HG03342 (cell line): Measurements from ENCODE around the gene AGA.
A peak's percentile ranks its signal among the peaks of the same experiment; 100 is the strongest.

ENCODE experiments used
- ATAC-seq: cut with Tn5 transposase; IDR thresholded peaks from one replicate; pipeline ENCODE4 v1.9.1; 2021; ENCODE audit warnings: mild to moderate bottlenecking, moderate library complexity; ENCODE audit not compliant: unreplicated experiment

AGA gene

GRCh38 chr4:177447417-177448004 is 5.3 kb upstream of the AGA start:
- no peak for ATAC-seq

- no peak for ATAC-seq
Observed at GRCh38 chr4:177446586-177446985, 4.3 kb upstream of the AGA start.

- no peak for ATAC-seq
Observed at GRCh38 chr4:177444911-177445736, 2.9 kb upstream of the AGA start.

DNA sequence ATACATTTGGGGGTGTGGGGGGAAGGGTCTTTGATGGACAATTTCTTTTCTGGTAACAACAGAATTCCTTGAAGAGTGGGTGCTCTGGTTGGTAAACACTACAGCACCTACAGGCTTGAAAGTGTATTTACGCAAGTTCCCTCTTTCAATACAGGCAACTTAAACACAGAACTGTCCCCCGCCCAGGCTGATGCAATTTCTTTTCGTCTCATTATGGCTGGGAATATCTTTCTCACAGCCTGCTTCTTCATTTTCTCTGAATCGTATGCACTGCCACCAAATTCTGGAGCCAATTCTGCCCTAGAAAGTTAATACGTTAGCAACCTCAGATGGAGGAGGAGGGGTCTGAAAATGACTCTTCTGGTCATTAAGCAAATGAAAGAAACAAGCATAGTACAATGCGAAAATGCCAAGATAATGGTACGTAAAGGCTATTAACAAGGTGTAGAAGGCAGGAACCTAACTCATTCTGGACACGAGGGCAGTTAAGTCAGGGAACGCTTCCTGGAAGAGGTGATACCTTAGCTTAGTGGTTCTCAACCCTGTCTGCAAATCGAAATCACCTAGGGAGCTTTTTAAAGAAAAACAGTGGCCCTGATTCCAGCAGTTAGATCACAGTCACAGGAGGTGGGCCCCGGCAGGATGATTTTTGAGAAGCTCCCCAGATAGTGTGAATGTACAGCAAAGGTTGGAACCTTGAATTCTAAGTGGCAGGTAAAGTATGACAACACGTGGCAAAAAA is 1.0 kb downstream of the AGA start:
- peak; percentile 47 for ATAC-seq

DNA sequence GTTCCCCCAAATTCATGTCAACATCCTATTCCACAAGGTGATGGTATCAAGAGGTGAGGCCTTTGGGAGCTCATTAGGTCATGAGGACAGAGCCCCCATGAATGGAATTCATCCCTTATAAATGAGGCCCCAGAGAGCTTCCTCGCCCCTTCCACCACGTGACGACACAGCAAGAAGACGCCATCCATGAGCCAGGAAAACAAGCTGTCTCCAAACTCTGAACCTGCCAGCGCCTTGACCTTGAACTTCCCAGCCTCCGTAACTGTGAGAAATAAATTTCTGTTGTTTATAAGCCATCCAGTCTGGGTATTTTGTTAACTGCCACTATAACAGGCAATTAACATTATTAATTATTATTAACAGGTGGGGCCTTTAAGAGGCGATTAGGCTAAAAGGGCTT is 5.8 kb downstream of the AGA start:
- no peak for ATAC-seq

DNA sequence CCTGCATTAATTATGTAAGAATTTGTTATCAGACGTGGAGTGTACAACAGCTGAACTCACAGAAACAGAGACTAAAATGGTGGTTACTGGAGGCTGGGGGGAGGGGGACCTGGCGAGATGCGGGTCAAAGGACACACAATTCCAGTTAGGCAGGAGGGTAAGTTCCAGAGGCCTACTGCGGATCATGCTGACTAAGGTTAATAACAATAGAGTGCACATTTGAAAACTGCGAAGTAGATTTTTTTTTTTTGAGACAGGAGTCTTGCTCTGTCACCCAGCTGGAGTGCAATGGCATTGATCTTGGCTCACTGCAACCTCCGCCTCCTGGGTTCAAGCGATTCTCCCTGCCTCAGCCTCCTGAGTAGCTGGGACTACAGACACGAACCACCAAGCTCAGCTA is 7.6 kb downstream of the AGA start:
- ATAC-seq: no peak

GRCh38 chr4:177427192-177427591 is 15.0 kb downstream of the AGA start:
- no peak for ATAC-seq

- no peak for ATAC-seq
Observed at GRCh38 chr4:177419434-177419833, 22.8 kb downstream of the AGA start.

GRCh38 chr4:177413656-177414055 is 28.6 kb downstream of the AGA start:
- no peak for ATAC-seq

DNA sequence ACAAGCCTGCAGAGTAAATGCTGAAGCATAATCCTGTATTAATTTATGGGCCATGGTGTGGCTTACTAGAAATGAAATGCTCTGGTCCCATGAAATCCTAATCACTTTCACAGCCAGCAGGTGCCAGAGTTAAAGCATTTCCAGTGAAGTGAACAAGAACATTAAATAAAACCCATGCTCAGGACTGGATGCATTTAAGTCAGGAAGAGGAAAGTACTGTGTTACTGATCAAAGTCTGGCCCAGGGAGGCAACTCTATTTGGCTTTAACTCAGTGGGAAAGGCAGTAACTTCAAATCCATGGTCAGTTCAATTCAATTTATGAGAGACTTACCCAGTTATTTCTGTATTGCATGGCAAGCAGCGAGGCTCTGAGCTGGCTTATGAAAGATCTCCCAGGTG is 29.2 kb downstream of the AGA start:
- ATAC-seq: no peak

- ATAC-seq: no peak
Observed at GRCh38 chr4:177411996-177412395, 30.2 kb downstream of the AGA start.

DNA sequence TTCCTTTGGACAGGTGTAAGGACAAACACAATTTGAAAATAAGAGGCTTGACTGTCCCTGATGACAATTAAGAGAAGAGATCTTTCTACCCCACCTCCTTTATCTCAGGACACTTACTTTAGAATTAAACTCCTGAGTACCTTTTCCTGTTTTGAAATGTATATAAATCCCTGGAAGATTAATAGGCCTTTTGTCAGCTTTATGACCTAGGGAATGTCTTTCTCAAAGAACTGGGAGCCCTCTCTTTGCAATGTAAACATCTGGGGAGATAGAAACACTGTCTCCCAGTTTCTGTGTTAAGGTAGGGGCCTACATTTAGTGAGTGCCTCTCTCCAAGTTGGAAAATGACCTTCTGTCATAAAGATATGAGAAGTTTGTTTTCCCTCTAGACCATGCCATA is 31.7 kb downstream of the AGA start:
- ATAC-seq: no peak

- ATAC-seq: no peak
Observed at GRCh38 chr4:177408023-177408422, 34.2 kb downstream of the AGA start.

DNA sequence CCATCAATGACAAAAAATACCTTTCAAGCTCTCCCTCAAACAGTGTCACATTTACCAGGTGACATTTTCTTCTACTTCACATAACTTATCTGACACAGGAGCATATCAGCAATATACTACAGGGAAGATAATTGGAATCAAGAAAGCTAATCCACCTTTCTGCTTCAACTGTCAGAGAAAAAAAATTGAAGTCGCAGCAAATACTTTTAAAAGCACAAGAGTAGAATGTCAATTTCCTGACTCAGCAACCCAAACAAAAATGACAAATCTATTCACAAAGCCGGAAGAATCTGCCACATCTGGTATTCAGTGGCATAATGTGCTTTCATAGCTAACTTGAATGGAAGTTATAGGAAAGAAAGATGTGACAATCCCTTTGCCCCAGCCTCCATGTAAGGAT is 36.7 kb downstream of the AGA start:
- no peak for ATAC-seq

DNA sequence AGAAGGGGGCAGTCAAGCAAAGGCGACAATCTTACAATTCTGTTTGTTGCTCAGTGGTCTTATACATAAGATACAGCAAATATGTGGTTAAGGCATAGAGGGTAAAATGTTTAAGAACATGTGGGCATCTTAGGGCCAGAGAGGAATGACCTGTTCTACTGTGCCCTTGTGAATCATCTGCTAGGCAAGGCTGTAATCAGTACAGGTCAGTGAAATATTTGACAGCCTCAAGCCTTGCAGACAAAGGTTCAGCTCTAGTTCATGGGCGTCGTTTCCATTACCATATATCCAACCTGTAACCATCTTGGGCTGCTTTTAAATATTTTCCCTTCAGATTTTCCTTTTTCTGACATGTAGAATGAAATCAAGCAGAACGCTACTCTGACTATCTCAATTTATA is 37.3 kb downstream of the AGA start:
- no peak for ATAC-seq

DNA sequence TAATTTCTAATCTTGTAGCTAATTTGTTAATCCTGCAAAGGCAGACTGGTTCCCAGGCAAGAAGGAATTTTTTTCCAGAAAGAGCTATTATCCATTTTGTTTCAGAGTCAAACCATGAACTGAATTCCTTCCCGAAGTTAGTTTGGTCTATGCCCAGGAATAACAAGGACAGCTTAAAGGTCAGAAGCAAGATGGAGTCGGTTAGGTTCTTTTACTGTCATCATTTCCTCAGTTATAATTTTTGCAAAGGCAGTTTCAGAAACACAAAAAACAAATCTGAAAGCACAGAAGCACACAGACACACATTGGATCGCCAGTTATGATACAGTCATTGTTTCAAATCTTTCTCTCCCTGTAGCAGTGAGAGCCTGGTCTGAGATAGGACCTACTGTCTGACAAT is 37.9 kb downstream of the AGA start:
- ATAC-seq: no peak

- ATAC-seq: no peak
Observed at GRCh38 chr4:177403746-177404145, 38.5 kb downstream of the AGA start.

DNA sequence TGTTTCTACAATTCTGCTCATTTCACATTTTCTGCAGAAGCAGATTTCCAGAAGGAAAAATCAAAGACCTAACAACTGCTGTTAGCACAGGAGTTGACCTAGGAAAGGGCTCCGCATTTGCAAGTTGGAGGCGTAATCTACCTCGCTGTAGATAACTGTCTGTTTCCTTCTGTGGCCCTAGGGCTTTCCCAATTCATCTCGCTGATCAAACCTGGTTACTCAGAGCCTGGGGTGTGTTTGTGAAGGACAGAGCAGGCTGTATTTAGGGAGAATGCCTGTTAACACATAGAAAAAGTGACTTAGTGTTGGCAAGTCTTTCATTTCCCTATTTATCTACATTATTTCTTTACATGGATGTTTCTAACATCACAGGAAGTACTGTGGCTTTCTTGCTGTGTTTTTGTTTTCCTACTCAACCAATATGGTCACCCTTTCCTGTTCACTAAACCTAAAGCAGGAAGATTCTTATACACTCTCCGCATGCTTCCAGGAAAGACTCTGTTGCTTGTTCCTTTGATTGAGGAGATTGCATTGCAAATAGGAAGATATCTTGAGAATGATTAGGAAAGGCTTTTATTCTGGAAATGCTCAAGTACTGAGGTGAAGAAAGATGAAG is 40.5 kb downstream of the AGA start:
- no peak for ATAC-seq

DNA sequence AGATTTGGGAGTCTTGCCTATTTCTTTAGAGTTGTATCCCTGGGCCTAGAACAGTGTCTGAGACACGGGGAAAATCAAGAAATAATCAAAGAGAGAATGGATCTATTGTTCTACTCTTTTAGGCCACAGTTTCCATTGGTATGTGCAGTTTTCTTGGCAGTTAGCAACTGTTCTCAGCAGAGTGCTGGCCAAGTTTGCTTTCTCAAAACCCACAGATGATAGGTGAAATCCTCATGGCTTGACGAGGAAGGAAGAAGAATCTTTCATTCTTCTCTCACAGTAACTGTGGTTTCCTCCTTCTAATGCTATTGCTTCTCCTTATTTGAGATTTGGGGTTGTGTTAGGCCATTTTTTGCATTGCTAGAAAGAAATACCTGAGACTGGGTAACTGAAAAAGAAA is 42.2 kb downstream of the AGA start:
- ATAC-seq: no peak

DNA sequence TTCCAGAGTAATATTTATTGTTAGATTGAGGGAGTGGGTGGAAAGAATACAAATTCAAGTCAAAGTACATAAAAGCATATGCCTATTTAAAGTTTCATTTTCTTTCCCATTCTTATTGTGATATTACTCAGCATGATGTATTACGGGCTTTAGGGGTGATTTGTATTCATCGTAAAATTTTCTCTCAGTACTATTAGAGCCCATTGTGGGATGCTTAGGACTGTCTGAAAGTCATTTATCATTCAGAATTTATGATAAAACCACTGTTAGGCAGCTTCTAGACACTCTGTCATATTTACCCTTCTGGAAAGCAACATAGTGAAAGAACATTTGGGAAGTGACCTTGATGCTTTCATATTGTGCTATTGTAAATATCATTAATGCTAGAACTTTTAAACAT is 45.9 kb downstream of the AGA start:
- no peak for ATAC-seq

DNA sequence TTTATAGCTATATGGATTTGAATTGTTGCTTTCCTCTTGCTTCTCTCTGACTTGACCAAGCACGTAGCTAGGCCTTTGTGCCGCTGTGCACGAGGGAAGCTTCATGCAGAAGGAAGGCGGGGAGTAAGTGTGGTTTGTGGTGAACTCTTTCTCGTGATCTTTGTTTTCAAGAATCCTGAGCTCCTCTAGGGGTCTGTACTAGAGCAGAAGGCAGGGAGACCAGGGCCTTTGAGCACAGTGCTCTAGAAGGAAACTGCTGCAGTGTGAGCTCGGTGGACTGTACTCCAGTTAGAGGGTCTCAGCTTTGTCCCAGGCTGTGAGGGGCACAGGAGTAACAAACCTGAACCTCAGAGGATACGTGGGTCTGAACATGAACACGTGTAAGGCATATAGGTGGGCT is 49.0 kb downstream of the AGA start:
- ATAC-seq: no peak

DNA sequence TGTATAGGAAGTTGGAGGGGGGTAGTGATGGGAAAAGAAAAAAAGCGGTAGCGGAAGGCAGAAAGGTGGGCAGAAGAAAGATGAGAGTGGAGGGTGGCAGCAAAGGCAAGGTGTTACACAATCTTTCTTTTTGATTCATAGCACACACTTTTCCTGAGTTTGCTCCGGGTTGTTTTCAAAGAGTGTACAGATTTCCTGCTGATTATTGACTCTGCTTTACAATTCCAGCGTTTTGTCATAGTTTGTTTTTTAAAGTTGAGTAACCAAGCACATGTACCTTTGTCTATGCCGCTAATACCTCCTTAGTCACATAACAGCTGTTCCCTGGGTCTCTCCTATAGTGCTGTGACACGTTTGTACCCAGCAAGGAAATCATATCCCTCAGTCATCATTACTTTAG is 50.3 kb downstream of the AGA start:
- no peak for ATAC-seq
